Transverse colon (tissue), 4 donors: ENCODE measurements around the gene TAP1.

ENCODE experiments used
- EP300 ChIP-seq: sonication (generic); formaldehyde crosslinking; IDR thresholded peaks from one replicate; pipeline ENCODE4 v1.6.1; 2017; ENCODE audit warnings: antibody characterized with exemption, low read depth
- POLR2A ChIP-seq: fragments of 450-650 bp; IDR thresholded peaks from one replicate; pipeline ENCODE4 v1.6.1; 2016; ENCODE audit warnings: antibody characterized with exemption, mild to moderate bottlenecking, moderate library complexity
- POLR2AphosphoS5 ChIP-seq, 3 donors: sonication (generic); formaldehyde crosslinking; IDR thresholded peaks; one replicate each; pipeline ENCODE4 v1.6.1; 2016; ENCODE audit warnings: antibody characterized with exemption in 3 of 3
- TF ChIP-seq, protein P1 (sequence below), 5 experiments: fragments of 200-600 bp in 3 of 5; fragments of 450-650 bp in 2 of 5; sonication (generic) in 3 of 5; IDR thresholded peaks; 1 replicate in 2 of 5; 2 replicates in 3 of 5; pipeline ENCODE4 v1.5.1; 2016 to 2017; ENCODE audit warnings: antibody characterized with exemption in 5 of 5, inconsistent platforms in 3 of 5, mild to moderate bottlenecking in 2 of 5, moderate library complexity in 1 of 5

DNA sequence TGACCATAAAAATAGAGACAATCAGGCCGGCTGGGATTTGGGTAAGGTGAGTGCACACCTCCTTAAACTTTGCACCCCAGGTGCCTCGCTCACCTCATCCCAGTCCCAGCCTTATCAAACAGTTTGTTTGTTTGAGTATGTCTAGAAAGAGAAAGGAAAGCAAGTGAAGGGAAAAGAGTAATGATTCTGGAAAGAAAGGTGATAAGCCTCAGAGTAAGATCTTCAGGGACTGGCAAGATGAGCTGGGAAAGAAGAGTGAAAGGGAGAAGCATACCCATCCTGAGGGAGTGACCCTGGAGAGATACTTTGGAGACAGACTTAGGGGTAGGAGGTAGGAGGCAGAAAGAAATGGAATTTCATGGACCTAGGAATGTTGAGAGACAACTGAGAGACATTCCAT lies 16.6 kb downstream of the TAP1 start:
- TF ChIP-seq POLR2A (no peak), POLR2AphosphoS5 (IDR thresholded peaks at IDR 0.05) (no peak), EP300 (no peak)
- TF ChIP-seq, protein P1, sequence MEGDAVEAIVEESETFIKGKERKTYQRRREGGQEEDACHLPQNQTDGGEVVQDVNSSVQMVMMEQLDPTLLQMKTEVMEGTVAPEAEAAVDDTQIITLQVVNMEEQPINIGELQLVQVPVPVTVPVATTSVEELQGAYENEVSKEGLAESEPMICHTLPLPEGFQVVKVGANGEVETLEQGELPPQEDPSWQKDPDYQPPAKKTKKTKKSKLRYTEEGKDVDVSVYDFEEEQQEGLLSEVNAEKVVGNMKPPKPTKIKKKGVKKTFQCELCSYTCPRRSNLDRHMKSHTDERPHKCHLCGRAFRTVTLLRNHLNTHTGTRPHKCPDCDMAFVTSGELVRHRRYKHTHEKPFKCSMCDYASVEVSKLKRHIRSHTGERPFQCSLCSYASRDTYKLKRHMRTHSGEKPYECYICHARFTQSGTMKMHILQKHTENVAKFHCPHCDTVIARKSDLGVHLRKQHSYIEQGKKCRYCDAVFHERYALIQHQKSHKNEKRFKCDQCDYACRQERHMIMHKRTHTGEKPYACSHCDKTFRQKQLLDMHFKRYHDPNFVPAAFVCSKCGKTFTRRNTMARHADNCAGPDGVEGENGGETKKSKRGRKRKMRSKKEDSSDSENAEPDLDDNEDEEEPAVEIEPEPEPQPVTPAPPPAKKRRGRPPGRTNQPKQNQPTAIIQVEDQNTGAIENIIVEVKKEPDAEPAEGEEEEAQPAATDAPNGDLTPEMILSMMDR (IDR thresholded peaks at IDR 0.05), result no peak
